HG03175 (cell line): ENCODE measurements around the gene CDH16.
"Not testable (repeated sequence)": the region's sequence is repeated elsewhere in the genome, so short reads cannot be mapped to it uniquely, and the experiment has no call there.

Experiments used
- ATAC-seq: cut with Tn5 transposase; IDR thresholded peaks from one replicate; pipeline ENCODE4 v1.9.1; 2021; ENCODE audit warnings: mild to moderate bottlenecking, moderate library complexity; ENCODE audit not compliant: unreplicated experiment

CDH16 gene

GRCh38 chr16:66878067-66878466 lies 40.6 kb downstream of the CDH16 start:
- ATAC-seq, result peak; percentile 23

GRCh38 chr16:66874079-66874775 lies 44.5 kb downstream of the CDH16 start:
- ATAC-seq, result no peak

GRCh38 chr16:66873685-66874055 lies 45.0 kb downstream of the CDH16 start:
- ATAC-seq, result no peak

GRCh38 chr16:66872943-66873684 lies 45.6 kb downstream of the CDH16 start:
- peak; percentile 86 for ATAC-seq

- ATAC-seq, result no peak
Observed at GRCh38 chr16:66872559-66872942, 46.1 kb downstream of the CDH16 start.

- ATAC-seq, result no peak
Observed at GRCh38 chr16:66871840-66872239, 46.8 kb downstream of the CDH16 start.

- ATAC-seq, result not testable (repeated sequence)
Observed at GRCh38 chr16:66871363-66871762, 47.3 kb downstream of the CDH16 start.

GRCh38 chr16:66869424-66869823 lies 49.3 kb downstream of the CDH16 start:
- no peak for ATAC-seq

- ATAC-seq, result no peak
Observed at GRCh38 chr16:66863707-66864106, 55.0 kb downstream of the CDH16 start.

GRCh38 chr16:66862023-66862520 lies 56.6 kb downstream of the CDH16 start:
- no peak for ATAC-seq

GRCh38 chr16:66859397-66860068 lies 59.2 kb downstream of the CDH16 start:
- no peak for ATAC-seq

GRCh38 chr16:66858740-66859396 lies 59.8 kb downstream of the CDH16 start:
- ATAC-seq, result peak; percentile 67
